Duodenal mucosa (tissue), 2 donors: ENCODE results near the gene ANKK1.

ENCODE experiments used
- H3K27ac ChIP-seq: one replicate; pipeline ENCODE4 v1.7.0; 2013; ENCODE audit warnings: low read depth, low read length
- H3K27me3 ChIP-seq, 2 donors: one replicate each; pipeline ENCODE4 v1.7.0; 2013; ENCODE audit warnings: low read length in 2 of 2, control low read depth in 1 of 2; ENCODE audit not compliant: insufficient read depth in 2 of 2, control insufficient read depth in 1 of 2
- H3K36me3 ChIP-seq, 2 donors: one replicate each; pipeline ENCODE4 v1.7.0; 2013; ENCODE audit warnings: low read length in 2 of 2, control low read depth in 1 of 2; ENCODE audit not compliant: insufficient read depth in 2 of 2, control insufficient read depth in 1 of 2
- H3K4me1 ChIP-seq, 2 donors: one replicate each; pipeline ENCODE4 v1.7.0; 2013; ENCODE audit warnings: low read length in 2 of 2, control low read depth in 1 of 2; ENCODE audit not compliant: insufficient read depth in 2 of 2, control insufficient read depth in 1 of 2
- H3K4me3 ChIP-seq, 2 donors: one replicate each; pipeline ENCODE4 v1.7.0; 2013; ENCODE audit warnings: low read length in 2 of 2, low read depth in 1 of 2
- H3K9ac ChIP-seq, 2 donors: one replicate each; pipeline ENCODE4 v1.7.0; 2013; ENCODE audit warnings: low read length in 2 of 2, low read depth in 1 of 2
- H3K9me3 ChIP-seq, 2 donors: one replicate each; pipeline ENCODE4 v1.7.0; 2013; ENCODE audit warnings: low read length in 2 of 2, control low read depth in 1 of 2; ENCODE audit not compliant: control insufficient read depth in 1 of 2

ANKK1 gene

GRCh38 chr11:113420808-113421207 is 33.2 kb downstream of the ANKK1 start:
- Histone ChIP-seq H3K9ac (no peak overlapping the region), H3K9me3 (no peaks in the 10 kb centered on the region), H3K4me3 (no peak overlapping the region), H3K27ac (no peak overlapping the region), H3K36me3 (no peaks in the 10 kb centered on the region), H3K4me1 (no peaks in the 10 kb centered on the region), H3K27me3 (no peaks in the 10 kb centered on the region)

DNA sequence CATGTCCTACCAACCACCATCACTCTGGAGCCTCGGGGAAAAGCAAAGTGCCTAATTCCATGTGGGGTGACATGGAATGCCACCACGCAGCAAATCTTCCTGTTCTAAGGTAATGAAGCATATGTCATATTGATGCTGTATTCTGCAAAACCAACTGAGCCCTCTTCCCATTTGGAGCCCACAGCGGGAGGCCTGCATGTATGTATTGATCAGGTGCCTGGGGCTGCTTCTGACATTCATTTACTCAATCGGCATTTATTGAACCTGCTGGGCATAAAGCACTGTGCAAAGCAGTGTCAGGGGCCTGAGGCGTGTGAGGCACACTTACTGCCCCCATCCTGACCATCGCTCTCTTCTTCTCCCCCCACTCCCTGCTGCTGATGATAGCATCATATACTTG is 39.1 kb downstream of the ANKK1 start:
- no peak overlapping the region for H3K9ac ChIP-seq
- no peaks in the 10 kb centered on the region for H3K27me3 ChIP-seq
- H3K9me3 ChIP-seq, result no peaks in the 10 kb centered on the region
- H3K4me1 ChIP-seq, result no peaks in the 10 kb centered on the region
- no peaks in the 10 kb centered on the region for H3K36me3 ChIP-seq
- H3K27ac ChIP-seq, result no peak overlapping the region
- H3K4me3 ChIP-seq, result no peak overlapping the region

- H3K9ac ChIP-seq, result no peak overlapping the region
- no peaks in the 10 kb centered on the region for H3K4me1 ChIP-seq
- no peaks in the 10 kb centered on the region for H3K27me3 ChIP-seq
- no peak overlapping the region for H3K27ac ChIP-seq
- no peak overlapping the region for H3K4me3 ChIP-seq
- no peaks in the 10 kb centered on the region for H3K36me3 ChIP-seq
- no peaks in the 10 kb centered on the region for H3K9me3 ChIP-seq
Measured at GRCh38 chr11:113431746-113432145, 44.2 kb downstream of the ANKK1 start.

DNA sequence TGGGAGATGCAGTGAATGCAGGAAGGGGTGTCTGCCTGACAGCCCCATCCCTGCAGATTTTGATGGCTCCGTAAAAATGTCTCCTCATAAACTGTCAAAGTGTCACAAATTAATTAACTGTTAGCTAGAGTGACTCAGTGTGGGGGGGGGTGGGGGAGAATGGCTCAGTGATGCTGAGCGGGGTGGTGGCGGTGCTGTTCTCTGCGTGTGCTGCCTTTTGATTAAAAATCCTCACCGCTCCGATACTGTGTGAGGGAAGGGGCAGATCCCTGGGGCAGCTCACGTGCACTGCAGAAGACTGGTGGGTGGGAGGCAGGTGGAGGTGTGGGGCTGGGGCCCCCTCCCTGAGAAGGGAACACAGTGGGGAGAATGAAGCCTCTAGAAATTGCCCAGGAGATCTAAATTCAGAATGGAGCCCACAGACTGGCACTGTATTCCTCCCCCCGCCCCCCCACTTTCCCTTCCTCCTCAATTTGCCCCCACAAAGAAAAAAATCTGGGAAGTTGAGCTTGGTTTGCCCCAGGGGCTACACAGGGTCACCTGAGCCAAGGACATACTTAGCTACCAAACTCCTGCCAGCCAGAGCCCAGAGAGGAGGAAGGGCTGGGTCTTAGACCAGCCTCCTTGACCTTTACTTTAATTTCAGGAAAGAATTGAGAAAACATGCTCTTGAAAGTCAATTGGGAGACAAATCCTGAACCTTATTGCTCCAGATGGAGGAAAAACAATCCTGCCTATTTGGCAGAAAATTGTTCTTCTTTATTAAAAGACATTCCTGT is 47.8 kb downstream of the ANKK1 start:
- Histone ChIP-seq H3K27me3 (no peaks in the 10 kb centered on the region), H3K36me3 (no peaks in the 10 kb centered on the region), H3K9me3 (no peaks in the 10 kb centered on the region), H3K27ac (no peak overlapping the region), H3K4me3 (no peak overlapping the region), H3K9ac (no peak overlapping the region), H3K4me1 (no peaks in the 10 kb centered on the region)

DNA sequence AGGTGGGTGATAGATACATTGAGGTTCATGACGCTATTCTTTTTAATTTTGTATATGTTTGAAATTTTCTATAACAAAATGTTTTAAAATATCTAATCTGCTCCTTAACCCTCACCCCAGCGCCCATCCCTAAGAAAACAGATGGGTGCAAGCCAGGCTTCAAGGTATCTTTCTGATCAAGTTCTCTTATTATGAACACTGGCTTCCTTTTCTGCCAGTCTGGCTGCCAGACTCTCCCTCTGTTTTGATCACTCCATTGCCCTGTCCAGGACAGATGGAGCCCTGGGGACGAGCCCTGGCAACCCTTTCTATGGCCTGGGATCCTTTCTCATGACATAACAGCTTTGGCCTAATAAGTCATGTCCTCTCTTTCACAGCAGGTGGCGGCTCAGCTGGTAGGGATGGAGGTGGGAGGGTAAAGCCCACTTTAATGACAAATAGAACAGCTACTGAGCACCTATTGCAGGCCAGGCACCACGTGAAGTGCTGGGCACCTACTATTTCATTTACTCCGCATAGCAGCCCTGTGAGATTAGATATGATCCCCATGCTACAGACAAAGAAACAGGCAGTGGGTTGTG is 49.2 kb downstream of the ANKK1 start:
- H3K27ac ChIP-seq, result no peak overlapping the region
- H3K27me3 ChIP-seq, result no peaks in the 10 kb centered on the region
- H3K9ac ChIP-seq, result no peak overlapping the region
- no peaks in the 10 kb centered on the region for H3K36me3 ChIP-seq
- no peak overlapping the region for H3K4me3 ChIP-seq
- no peaks in the 10 kb centered on the region for H3K4me1 ChIP-seq
- no peaks in the 10 kb centered on the region for H3K9me3 ChIP-seq

DNA sequence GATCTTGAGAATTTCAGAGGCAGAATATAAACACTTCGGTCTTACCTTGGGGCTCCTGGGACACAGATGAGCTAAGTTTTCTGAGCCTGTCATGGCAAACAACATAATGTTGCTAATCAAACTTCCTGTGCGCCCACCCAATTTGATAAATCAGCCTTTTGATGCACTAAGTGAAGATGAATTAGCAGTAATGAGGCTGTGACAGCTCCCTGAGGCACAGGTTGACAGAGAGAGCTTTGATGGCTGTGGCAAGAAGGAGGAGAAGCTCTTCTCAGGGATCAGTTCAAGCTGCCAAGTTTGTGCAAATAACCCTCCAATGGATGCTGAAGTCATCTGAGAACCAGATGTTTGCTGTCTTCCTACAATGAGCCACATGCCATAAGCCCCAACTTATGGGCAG is 53.2 kb downstream of the ANKK1 start:
- Histone ChIP-seq H3K36me3 (no peaks in the 10 kb centered on the region), H3K4me3 (no peak overlapping the region), H3K27ac (no peak overlapping the region), H3K27me3 (peaks cover 0 to 8% of the 10 kb centered on the region in 2 donors), H3K9me3 (no peaks in the 10 kb centered on the region), H3K9ac (no peak overlapping the region), H3K4me1 (no peaks in the 10 kb centered on the region)

DNA sequence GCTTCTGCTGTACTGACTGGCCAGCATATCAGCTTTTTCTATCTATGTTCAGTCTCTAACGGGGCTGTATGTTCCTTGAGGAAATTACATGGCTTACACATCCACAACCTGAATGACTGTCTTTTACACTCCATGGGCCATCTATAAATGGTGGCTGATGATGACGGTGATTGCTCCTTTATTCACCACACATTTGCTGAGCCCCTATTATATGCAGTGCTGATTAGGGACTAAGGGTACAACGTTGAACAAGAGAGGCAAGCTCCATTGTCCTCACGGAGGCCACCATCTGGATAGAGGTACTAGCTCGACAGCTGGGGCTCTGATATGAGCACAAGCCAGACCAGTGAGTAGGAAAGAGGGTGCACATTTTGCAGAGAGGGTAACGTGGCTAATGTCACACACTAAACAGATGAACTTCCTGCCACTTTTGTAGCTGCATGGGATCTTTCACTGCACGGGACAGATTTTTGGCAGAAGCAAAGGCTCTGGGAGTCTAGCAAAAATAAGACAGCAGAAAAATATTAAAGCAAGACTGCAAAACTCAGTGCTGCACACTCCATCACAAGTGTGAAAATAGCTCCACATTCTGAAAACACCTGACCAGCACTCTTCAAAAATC is 57.0 kb downstream of the ANKK1 start:
- no peaks in the 10 kb centered on the region for H3K4me1 ChIP-seq
- peaks cover 0 to 8% of the 10 kb centered on the region in 2 donors for H3K27me3 ChIP-seq
- no peak overlapping the region for H3K4me3 ChIP-seq
- no peaks in the 10 kb centered on the region for H3K36me3 ChIP-seq
- H3K27ac ChIP-seq, result no peak overlapping the region
- no peak overlapping the region for H3K9ac ChIP-seq
- no peaks in the 10 kb centered on the region for H3K9me3 ChIP-seq

- no peaks in the 10 kb centered on the region for H3K36me3 ChIP-seq
- no peak overlapping the region for H3K4me3 ChIP-seq
- H3K4me1 ChIP-seq, result no peaks in the 10 kb centered on the region
- no peak overlapping the region for H3K27ac ChIP-seq
- no peaks in the 10 kb centered on the region for H3K9me3 ChIP-seq
- peaks cover 0 to 8% of the 10 kb centered on the region in 2 donors for H3K27me3 ChIP-seq
- no peak overlapping the region for H3K9ac ChIP-seq
Measured at GRCh38 chr11:113446112-113446511, 58.5 kb downstream of the ANKK1 start.

DNA sequence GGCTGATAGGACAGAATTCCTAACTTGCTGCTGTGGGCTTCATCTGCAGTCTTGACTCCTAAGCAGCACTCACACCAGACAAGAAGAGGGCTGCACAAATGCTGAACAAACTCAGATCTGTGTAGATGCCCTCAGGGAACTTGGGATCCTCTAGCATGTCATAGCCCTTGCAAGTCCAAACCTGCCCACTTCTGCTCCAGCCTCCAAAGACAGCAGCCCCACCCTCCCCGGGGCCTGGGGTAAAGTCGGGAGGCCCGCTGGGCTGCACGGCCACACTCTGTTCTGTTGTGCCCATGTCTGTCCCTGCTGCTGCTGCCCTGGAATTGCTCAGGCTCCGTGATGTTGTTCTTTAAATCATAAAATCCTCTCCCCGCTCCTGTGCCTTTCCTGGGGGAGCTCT is 59.4 kb downstream of the ANKK1 start:
- Histone ChIP-seq H3K27ac (no peak overlapping the region), H3K9ac (no peak overlapping the region), H3K9me3 (no peaks in the 10 kb centered on the region), H3K27me3 (peaks cover 0 to 8% of the 10 kb centered on the region in 2 donors), H3K36me3 (no peaks in the 10 kb centered on the region), H3K4me3 (no peak overlapping the region), H3K4me1 (no peaks in the 10 kb centered on the region)

- Histone ChIP-seq H3K9me3 (no peaks in the 10 kb centered on the region), H3K9ac (no peak overlapping the region), H3K4me1 (no peaks in the 10 kb centered on the region), H3K36me3 (no peaks in the 10 kb centered on the region), H3K27me3 (peaks cover 0 to under 1% of the 10 kb centered on the region in 2 donors), H3K27ac (no peak overlapping the region), H3K4me3 (no peak overlapping the region)
Measured at GRCh38 chr11:113447621-113448315, 60.2 kb downstream of the ANKK1 start.
